Measurements from ENCODE around the gene SYT11.
A peak's percentile ranks its signal among the peaks of the same experiment; 100 is the strongest.
"Not testable (repeated sequence)": the region's sequence is repeated elsewhere in the genome, so short reads cannot be mapped to it uniquely, and the experiment has no call there.

The SYT11 gene

GRCh38 chr1:155861896-155862295, 2.5 kb downstream of the SYT11 start:
- no peak for DNase-seq

DNA sequence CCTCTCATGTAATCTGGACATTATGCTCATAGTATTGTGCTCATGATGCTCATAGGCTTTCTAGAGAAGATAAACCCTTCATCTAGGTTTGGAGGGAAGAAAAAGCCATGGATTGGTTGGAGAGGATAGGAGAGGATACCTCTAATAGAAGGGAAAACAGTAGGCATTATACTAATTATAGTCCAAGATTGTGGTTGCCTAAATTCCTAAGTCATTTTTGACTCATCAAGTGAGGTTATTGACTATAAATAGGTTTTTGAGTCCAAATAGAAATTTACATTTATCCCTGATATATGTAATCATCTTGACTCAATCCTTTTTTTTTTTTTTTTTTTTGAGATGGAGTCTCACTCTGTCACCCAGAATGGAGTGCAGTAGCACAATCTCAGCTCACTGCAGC, 5.0 kb downstream of the SYT11 start:
- no peak for DNase-seq

DNA sequence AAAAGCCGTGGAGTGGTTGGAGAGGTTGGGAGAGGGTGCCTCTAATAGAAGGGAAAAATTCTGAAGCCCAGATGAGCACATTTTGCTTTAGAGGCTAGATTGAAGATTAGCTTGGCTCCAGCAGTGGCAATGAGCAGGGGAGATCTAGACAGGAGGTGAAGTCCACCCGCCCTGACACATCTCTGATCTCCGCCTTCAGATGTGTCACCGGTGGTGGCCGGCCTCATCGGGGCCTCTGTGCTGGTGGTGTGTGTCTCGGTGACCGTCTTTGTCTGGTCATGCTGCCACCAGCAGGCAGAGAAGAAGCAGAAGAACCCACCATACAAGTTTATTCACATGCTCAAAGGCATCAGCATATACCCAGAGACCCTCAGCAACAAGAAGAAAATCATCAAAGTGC, 8.4 kb downstream of the SYT11 start:
- no peak for DNase-seq

- DNase-seq: no peak
Measured at GRCh38 chr1:155871390-155871789, 12.0 kb downstream of the SYT11 start.

DNA sequence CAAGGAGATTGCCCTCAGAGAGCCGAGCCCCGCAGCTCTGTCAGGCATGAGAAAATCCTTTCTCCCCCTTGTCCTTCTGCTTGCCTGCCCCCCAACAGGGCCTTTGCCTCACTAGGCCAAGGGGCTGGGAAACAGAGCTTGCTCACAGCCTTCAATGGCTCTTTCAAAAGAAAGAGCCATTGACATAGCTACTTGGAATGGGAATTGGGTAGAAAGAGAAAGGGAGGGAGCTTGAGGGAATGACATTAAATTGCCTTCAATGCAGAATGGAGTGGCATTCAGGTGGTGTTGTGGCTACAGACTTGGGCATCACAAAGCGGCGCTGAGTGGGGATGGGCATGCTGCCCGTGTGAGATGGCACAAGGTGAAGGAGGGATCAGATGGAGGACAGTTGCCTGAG, 13.2 kb downstream of the SYT11 start:
- no peak for DNase-seq

GRCh38 chr1:155873860-155874259, 14.5 kb downstream of the SYT11 start:
- DNase-seq: no peak

GRCh38 chr1:155877945-155878344, 18.6 kb downstream of the SYT11 start:
- DNase-seq: no peak

DNA sequence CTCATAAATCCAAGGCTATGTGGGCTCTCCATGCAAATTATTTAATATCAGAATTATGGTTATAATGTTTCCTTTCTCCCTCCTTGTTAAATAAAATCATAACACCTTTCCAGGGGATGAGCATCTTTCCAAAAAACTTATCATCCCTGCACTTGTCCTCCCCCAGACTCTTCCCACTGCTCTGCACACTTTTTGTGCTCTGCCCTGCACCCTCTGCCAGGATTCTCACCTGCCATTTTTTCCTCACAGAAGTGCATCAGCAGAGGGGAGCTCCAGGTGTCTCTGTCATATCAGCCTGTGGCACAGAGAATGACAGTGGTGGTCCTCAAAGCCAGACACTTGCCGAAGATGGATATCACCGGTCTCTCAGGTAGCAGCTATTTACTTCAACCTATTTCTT, 20.9 kb downstream of the SYT11 start:
- no peak for DNase-seq

GRCh38 chr1:155880950-155881349, 21.6 kb downstream of the SYT11 start:
- DNase-seq: no peak

- no peak for DNase-seq
Measured at GRCh38 chr1:155882235-155882634, 22.9 kb downstream of the SYT11 start.

- DNase-seq: no peak
Measured at GRCh38 chr1:155882766-155883165, 23.4 kb downstream of the SYT11 start.

DNA sequence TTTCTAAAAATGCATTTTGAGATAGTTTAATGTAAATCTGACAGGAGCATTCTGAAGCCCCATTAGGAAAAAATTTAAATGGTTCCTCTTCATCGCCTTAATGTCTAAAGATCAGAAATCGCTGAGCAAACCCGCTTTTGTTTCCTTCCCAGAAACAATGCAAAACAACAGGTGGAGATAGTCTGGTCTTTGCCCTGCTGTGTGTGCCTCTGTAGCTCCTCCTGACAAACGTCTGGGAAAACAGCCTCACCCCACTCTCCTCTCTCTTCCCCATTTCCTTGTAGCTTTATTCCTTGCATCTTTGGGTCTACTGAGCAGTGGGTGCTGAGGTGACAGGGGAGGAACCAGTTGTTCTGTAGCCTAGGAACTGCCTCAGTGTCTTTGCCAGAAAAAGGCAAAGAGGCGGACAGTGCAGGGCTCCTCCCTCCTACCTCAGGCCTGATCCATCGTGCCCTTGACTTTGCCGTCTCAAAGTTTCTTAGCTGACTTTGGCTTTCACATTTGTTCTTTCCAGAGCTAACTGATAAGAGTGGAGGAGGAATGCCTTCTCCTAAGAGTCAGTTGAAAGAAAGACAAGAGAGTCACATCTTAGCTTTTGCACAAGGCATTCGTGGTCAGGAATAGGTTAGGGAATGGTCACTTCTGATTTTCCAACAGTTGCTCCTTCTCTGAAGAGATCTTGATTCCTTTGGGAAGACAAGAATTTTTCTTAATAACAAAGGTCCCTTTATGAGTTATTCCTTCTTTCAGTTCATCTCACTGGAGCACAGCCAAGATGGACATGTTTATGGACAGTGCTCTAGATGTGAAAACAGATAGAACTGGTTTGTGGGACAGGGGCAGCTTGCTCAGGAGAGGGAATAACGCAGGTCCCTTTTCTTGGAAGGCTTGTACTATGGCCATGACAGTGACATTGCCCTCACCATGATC, 24.9 kb downstream of the SYT11 start:
- no peak for DNase-seq

DNA sequence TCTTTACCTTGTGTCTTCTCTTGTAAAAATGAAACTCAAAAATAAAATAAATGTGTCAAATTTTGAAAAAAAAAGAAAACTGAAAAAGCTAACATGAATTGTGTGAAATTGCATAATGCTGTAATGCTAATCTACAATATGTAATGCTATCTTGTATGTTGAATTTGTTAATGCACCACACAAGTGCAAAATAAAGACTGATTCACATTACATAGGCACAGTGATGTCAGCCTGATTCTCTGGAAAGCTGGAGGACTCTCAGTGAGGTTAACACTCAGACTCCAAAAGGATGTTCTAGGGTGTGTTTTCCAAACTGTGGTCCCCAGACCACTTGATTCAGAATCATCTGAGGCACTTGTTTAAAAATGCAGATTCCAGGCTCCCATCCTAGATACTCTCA, 25.6 kb downstream of the SYT11 start:
- no peak for DNase-seq

- no peak for DNase-seq
Measured at GRCh38 chr1:155888481-155888880, 29.1 kb downstream of the SYT11 start.

DNA sequence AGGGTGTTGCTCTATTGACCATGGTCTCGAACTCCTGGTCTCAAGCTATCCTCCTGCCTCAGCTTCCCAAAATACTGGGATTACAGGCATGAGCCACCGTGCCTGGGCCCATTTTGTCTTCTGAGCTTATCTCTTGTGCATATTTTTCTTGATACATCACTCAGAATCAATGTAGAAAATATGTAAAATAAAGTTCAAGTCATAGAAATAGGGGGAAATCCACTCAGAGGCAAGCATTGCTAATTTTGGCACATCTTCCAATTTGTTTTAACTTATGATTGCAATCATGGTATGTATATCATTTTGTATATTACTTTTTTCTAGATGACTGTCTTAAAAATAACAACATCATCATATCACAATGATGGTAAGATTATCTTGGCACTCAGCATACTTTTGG, 30.2 kb downstream of the SYT11 start:
- DNase-seq: no peak

GRCh38 chr1:155890251-155890650, 30.9 kb downstream of the SYT11 start:
- DNase-seq: no peak

GRCh38 chr1:155892796-155893195, 33.4 kb downstream of the SYT11 start:
- DNase-seq: no peak

GRCh38 chr1:155893389-155894142, 34.2 kb downstream of the SYT11 start:
- peak; percentile 61 to 65 for DNase-seq

DNA sequence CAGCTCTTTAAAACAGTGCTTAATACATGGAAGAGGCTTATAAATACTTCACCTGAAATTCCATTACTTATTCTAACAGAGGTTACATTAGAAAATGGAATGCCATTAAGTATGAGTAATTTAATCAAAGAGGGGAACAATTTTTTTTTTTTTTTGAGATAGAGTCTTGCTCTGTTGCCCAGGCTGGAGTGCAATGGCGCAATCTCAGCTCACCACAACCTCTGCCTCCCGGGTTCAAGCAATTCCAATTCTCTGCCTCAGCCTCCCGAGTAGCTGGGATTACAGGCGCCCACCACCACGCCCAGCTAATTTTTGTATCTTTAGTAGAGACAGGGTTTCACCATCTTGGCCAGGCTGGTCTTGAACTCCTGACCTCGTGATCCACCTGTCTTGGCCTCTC, 36.2 kb downstream of the SYT11 start:
- not testable (repeated sequence) for DNase-seq

DNA sequence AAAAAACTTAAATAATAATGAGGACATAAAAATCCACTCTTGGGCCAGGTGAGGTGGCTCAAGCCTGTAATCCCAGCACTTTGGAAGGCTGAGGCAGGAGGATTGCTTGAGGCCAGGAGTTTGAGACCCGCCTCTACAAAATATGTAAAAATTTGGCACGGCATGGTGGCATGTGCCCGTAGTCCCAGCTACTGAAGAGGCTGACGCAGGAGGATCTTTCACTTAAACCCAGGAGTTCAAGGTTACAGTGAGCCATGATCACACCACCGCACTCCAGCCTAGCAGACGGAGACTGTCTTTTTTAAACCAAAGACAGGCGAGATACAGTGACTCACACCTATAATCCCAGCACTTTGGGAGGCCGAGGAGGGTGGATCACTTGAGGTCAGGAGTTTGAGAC, 37.1 kb downstream of the SYT11 start:
- not testable (repeated sequence) for DNase-seq

DNA sequence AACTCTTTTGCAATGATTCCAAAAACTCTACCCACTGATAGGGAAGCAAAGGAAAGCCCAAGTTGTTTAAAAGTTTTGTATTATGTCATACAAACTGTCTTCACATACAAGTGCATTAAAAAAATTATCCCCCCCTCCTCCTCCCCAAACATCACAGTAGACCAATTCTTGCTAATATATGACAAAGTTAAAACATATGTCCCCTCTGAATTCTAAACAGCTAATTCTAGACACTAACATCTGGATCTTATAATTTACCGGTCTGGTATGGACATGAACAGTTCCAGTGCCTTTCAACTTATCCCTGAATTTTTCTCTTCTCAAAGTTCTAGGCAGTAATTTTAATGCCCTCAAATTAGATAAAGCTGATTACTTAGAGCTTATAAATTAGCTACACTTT, 38.4 kb downstream of the SYT11 start:
- DNase-seq: no peak

GRCh38 chr1:155898888-155899287, 39.5 kb downstream of the SYT11 start:
- no peak for DNase-seq

DNA sequence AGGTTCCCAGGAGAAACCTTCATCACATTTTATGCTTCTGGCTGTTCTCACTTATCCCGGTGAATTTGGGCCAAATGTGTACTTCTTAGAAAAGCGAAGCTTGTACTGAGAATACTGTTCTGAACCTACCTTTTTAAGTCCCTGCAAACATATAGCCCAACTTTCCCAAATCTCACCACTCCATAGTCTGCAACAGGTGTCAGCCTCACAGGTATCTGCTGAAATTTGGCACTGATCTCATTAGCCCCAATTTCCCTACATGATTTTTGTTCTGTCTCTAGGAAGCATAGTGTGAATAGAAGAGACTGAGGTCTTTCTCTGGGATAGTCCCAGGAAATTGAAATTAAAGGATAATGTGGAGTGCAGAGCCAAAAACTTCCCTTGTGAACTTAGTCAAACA, 40.3 kb downstream of the SYT11 start:
- DNase-seq: no peak

GRCh38 chr1:155900161-155900560, 40.8 kb downstream of the SYT11 start:
- no peak for DNase-seq
